AG04449 (cell line): ENCODE results near the gene HS3ST6.
"Not testable (repeated sequence)": the region's sequence is repeated elsewhere in the genome, so short reads cannot be mapped to it uniquely, and the experiment has no call there.

Experiments
- CTCF ChIA-PET: fragments of 350-600 bp; formaldehyde crosslinking; extraction: SDS; loops from one replicate; lab custom pipeline; 2021; ENCODE audit warnings: antibody characterized with exemption; lab: Yijun Ruan, JAX
- POLR2A ChIA-PET: fragments of 400-600, 350-600 bp; formaldehyde crosslinking; extraction: SDS; loops from one replicate; lab custom pipeline; 2020; ENCODE audit warnings: antibody characterized with exemption, inconsistent platforms; lab: Yijun Ruan, JAX
- DNase-seq: peaks from one replicate; pipeline ENCODE4 v3.0.0-alpha.2; 2010; ENCODE audit warnings: low read depth, low spot score
- H3K4me3 ChIP-seq: 2 replicates; pipeline ENCODE4 v1.5.1; 2011; ENCODE audit warnings: low read depth, mild to moderate bottlenecking, control low read depth, low read length
- CTCF ChIP-seq: IDR thresholded peaks from one replicate; pipeline ENCODE4 v1.5.1; 2011; ENCODE audit warnings: mild to moderate bottlenecking, moderate library complexity, low read length, control low read depth, inconsistent platforms; ENCODE audit not compliant: insufficient read depth; ENCODE audit errors: missing control alignments

The HS3ST6 gene

GRCh38 chr16:1877089-1877488, 41.1 kb downstream of the HS3ST6 start:
- ChIA-PET CTCF (interaction anchor here (1.0 to 25.0 kb wide), 3 partner anchors 12 to 52 kb away, joined by 4 to 345 read pairs (median 7); no protein-coding TSS in a partner anchor), POLR2A (interaction anchor here (0.5 to 0.9 kb wide), 3 partner anchors 53 to 88 kb away, joined by 3 read pairs; partner anchors contain the start of genes MSRB1 and RPS2)
- no peak overlapping the region for H3K4me3 ChIP-seq
- no peak for TF ChIP-seq CTCF
- DNase-seq, result no peak

DNA sequence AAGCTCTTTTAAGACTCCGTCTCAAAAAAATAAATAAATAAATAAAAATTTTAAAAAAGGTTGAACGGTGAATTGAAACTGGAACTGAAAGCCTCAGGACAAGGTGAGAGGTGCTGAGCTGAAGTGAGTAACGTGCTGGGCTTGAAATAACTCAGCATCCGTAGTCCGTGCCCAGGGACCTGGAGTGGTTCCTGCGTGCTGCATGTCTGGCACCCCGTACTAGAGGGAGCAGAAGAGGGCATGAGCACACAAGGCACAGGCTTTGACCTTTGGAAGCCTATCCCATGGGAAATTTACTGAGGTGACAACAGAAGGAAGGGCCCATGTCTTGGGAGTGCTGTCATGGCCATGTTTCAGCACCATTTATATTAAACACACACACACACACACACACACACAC, 41.7 kb downstream of the HS3ST6 start:
- POLR2A ChIA-PET, result interaction anchor here (0.9 kb wide), 1 partner anchor 67 kb away, joined by 3 read pairs; the partner anchor contains the start of gene MSRB1
- no peak for TF ChIP-seq CTCF
- DNase-seq, result no peak
- H3K4me3 ChIP-seq, result no peak overlapping the region
- CTCF ChIA-PET, result interaction anchor here (1.0 to 25.0 kb wide), 4 partner anchors 12 to 53 kb away, joined by 4 to 345 read pairs (median 8); no protein-coding TSS in a partner anchor

DNA sequence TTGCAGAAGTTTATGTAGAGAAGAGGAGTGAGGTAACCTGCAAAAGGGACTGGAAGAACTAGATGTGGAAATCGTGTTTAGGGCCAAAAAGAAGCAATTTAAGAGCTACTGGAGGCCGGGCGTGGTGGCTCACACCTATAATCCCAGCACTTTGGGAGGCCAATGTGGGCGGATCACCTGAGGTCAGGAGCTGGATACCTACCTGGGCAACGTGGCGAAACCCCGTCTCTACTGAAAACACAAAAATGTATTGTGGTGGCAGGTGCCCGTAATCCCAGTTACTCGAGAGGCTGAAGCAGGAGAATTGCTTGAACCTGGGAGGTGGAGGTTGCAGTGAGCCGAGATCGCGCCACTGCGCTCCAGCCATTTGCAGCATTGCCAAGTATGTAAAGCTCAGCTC, 42.1 kb downstream of the HS3ST6 start:
- H3K4me3 ChIP-seq, DNase-seq, POLR2A ChIA-PET: not testable (repeated sequence)
- CTCF ChIA-PET, result interaction anchor here (2.8 to 25.0 kb wide), 2 partner anchors 12 to 53 kb away, joined by 10 to 345 read pairs; no protein-coding TSS in a partner anchor

- ChIA-PET POLR2A (no interaction called here), CTCF (interaction anchor here (0.9 to 25.0 kb wide), 3 partner anchors 9 to 54 kb away, joined by 3 to 345 read pairs (median 10); no protein-coding TSS in a partner anchor)
- no peak overlapping the region for H3K4me3 ChIP-seq
- no peak for DNase-seq
- TF ChIP-seq CTCF, result no peak
Observed at GRCh38 chr16:1874854-1875253, 43.4 kb downstream of the HS3ST6 start.

GRCh38 chr16:1871974-1872635, 46.1 kb downstream of the HS3ST6 start, which contains the start of gene MEIOB:
MEIOB (minus strand) TSS chr16:1872164; CDS start chr16:1868175, 3,989 bp downstream.
- POLR2A ChIA-PET, result no interaction called here
- peak within 1 kb of the TSS; percentile 41 for H3K4me3 ChIP-seq
- DNase-seq, result no peak
- CTCF ChIA-PET, result interaction anchor here (1.4 to 25.0 kb wide), 3 partner anchors 51 to 71 kb away, joined by 3 to 345 read pairs (median 7); no protein-coding TSS in a partner anchor
- no peak for TF ChIP-seq CTCF

- DNase-seq, result peak; percentile 21
- TF ChIP-seq CTCF, result no peak
- ChIA-PET POLR2A (no interaction called here), CTCF (interaction anchor here (1.1 to 25.0 kb wide), 2 partner anchors 12 to 59 kb away, joined by 3 to 345 read pairs; no protein-coding TSS in a partner anchor)
- H3K4me3 ChIP-seq, result no peak overlapping the region
Observed at GRCh38 chr16:1870365-1871082, 47.7 kb downstream of the HS3ST6 start.
